ENCODE results near the gene TSPAN32. TPM values are rescaled to one million over a fixed set of nuclear protein-coding genes. Genes with fewer than 3 reads are reported as not detected.

The TSPAN32 gene
- polyA plus RNA-seq, 3 donors from 2014 or later, result 132 to 223 (median 200) TPM

Other genes with a start within 250 kb of the TSPAN32 start
- not detected for gene IGF2, start 162.6 kb upstream of the TSPAN32 start, polyA plus RNA-seq
- gene INS, start 140.8 kb upstream of the TSPAN32 start, polyA plus RNA-seq, result not detected
- gene TH, start 130.2 kb upstream of the TSPAN32 start, polyA plus RNA-seq, result not detected
- 10 to 100 TPM in 2 of 3 donors, 1 to 10 TPM in 1; 9.7 to 60.0 (median 18.2) TPM for gene ASCL2, start 31.4 kb upstream of the TSPAN32 start, polyA plus RNA-seq
- 10 to 100 TPM; 36.3 to 57.5 (median 36.6) TPM for gene C11orf21, start 95 bp upstream of the TSPAN32 start, polyA plus RNA-seq
- 10 to 100 TPM; 33.1 to 56.9 (median 49.7) TPM for gene CD81, start 75.3 kb downstream of the TSPAN32 start, polyA plus RNA-seq
- 100 to 1,000 TPM in 2 of 3 donors, 10 to 100 TPM in 1; 87.7 to 111 (median 108) TPM for gene TSSC4, start 98.7 kb downstream of the TSPAN32 start, polyA plus RNA-seq
- not detected for gene TRPM5, start 142.5 kb downstream of the TSPAN32 start, polyA plus RNA-seq
- gene KCNQ1, start 143.0 kb downstream of the TSPAN32 start, polyA plus RNA-seq, result 1 to 10 TPM in 1 of 3 donors, under 1 TPM in 2; 0.13 to 1.1 (median 0.73) TPM